Stimulated activated CD4-positive, alpha-beta T cell treated with anti-CD3 and anti-CD28 coated beads, Interleukin-12 subunit alpha, Interleukin-12 subunit beta, amount 100 ng/mL, for 4 hours (primary cell): ENCODE measurements around the gene MUC13.

ENCODE experiments used
- DNase-seq: peaks from one replicate; pipeline ENCODE4 v3.0.0-alpha.2; 2020

Gene MUC13

DNA sequence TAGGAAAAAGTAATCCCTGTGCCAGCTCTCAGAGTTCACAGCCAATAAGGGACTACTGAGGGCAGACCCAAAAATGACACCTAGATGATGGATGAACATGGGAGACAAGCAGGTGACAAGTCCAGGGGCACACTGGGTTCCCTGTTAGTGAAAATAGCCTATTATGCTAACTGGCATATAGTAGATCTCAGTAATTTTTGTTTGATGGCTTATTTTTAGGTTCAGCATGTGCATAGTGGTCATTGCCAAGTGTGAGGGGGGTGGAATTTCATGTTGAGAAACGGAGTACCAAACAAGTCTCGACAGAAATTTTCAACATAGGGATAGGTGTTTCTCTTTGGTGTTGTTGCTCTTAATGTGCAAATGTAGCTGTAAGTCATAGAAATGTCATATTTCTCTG lies 41.0 kb downstream of the MUC13 start:
- no peak for DNase-seq

DNA sequence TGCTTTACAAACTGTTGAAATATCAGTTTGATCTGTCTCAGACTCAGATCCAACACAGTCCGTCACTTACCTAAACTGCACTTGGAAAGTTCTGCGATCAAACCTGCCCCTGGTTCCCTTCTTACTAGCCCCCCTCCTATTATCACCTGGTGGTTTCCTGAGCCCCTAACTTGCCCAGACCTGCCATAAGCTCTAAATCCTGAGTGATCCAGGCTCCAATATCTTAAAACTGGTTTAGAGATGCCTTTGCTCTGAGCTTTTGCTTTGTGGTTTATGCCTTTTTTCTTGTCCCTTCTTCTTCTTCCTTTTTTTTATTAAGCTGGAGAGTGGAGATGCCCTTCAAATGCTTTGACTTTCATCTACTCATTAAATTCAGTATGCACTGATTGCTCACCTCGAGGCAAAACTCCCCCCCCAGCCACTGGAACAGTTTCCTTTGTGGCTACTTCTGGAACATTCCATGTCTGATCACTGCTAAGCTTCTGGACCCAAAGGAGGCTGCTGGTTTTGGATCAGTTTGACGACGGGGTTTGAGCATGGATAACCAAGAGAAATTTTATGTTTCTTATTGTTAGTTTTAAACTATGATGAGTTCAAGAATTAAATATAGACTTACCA lies 43.9 kb downstream of the MUC13 start:
- DNase-seq = no peak

DNA sequence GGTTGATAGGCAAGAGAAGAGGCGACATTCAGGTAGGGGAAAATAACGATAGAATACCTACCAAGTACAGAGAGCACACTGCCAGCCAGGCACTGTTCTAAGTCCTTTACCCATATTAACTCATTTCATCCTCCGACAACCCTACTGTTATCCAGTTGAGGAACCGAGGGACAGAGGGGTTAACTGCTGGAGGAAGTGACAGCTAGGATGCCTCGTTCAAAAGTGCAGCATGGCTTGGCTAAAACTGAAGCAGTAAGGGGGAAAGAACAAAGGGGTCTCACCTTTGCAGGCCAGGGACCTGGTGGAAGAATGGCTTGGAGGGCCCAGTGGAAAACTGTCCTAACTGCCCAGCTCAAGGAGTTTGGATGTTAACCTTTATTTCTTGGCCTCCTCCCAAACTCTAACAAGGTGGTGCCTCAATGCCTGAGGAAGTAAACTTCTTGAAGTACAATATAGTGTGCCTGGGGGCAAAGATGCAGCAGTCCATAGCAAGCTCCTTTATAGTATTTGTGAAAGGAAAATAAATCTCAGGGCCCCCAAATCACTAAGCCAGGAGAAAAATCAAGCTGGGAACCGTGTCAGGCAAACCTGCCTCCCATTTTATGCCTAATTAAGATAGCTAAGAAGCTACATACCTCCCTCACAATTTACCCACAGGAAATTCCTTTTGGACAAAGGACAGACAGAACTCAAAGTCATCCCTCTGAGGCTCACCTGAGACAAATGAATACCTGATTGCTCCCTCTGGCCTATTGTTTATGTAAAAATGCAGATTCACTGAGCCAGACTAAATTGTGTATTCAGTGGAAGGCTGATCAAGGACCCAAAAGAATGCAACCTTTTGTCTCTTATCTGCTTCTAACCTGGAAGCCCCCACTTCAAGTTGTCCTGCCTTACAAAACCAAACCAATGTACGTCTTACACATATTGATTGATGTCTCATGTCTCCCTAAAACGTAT lies 45.8 kb downstream of the MUC13 start:
- no peak for DNase-seq

DNA sequence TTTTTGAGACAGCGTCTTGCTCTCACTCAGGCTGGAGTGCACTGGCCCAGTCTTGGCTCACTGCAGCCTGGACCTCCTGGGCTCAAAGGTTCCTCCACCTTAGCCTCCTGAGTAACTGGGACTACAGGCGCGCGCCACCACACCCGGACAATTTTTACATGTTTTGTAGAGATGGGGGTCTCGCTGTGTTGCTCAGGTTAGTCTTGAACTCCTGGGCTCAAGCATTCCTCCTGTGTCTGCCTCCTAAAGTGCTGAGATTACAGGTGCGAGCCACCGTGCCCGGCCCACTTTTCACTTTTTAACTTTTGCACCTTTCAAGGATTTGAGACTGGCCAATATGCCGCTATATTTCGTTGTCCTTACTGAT lies 46.6 kb downstream of the MUC13 start:
- no peak for DNase-seq

DNA sequence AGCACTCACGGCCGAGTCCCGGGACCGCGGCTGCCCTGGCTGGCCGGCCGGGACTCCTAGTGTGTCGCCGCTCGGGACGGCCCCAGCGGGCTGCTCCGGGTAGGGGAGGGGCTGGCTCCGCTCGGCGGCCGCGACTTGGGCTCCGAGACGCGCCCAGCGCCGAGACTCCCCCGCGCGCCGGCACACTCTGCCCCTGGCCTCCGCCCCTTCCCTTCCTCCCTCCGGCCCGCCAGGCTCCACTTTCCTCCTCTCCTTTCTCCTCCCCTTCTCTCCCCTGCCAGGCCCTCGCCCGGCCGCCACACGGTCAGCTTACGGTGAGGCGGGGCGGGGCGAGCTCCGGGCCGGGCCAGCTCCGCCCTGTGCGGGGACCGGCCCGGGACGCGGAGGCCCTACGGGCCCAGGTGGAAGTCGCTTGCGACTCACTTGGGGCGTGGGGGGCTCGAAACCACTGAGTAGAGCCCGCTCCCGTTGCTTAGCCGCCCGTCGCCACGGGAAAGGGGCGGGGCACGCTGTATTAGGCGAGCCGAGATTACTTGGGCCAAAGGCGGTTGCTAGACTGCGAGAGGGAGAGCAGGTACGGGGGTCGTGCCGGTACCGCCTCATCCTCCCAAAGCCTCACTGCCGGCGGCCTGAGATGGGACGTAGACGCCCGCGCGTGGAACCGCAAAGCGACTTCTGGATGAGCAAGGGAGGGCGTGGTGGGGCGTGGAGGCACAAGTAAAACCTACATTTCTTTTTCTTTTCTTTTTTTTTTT lies 47.2 kb downstream of the MUC13 start, which contains the start of gene ITGB5:
ITGB5 (minus strand) TSS at position 189 of the 755 bp plus-strand sequence. CDS start 365 bp downstream, outside the sequence.
- DNase-seq = peak; percentile 25

DNA sequence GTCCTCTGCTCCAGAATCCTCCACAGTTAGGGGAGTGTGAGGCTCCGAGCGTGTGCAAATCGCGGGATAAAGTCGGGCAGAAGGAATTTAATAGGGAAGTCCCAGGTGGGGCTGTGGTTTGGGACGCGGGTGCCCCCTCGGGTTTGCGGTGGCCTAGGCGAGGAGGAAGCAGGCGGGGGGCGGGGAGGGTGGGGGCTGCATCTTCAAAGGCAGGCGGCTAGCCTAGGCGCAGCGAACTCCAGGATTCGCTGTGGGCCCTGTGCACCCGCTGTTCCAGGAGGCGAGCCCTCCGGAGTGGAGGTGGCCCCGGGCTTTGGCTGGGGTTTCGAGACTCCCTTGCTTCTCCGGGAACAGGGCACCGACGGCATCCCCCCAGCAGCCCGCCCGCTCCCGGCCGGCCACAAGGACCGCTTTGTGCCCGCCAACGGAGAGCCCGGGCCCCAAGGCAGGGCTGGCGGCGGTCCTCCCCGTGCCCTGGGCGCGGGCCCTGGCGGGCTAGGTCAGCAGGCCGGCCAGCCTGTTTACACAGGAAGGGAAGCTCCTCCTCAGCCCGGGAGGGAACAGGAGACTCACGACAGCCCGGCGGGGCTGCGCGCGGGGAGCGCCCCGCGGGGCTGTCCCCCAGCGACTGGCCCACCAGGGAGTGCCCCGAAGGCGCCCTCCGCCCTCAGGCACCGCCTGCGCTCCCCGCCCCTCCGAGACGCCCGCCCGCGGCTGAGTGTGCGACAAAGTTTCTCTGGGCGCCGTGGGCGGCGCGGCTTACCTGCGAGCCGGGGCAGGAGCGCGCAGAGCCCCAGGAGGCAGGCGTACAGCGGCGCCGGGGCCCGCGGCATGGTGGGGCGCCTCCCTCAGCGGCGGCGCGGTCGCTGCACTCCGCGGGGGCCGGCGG lies 48.1 kb downstream of the MUC13 start:
- peak; percentile 48 for DNase-seq

DNA sequence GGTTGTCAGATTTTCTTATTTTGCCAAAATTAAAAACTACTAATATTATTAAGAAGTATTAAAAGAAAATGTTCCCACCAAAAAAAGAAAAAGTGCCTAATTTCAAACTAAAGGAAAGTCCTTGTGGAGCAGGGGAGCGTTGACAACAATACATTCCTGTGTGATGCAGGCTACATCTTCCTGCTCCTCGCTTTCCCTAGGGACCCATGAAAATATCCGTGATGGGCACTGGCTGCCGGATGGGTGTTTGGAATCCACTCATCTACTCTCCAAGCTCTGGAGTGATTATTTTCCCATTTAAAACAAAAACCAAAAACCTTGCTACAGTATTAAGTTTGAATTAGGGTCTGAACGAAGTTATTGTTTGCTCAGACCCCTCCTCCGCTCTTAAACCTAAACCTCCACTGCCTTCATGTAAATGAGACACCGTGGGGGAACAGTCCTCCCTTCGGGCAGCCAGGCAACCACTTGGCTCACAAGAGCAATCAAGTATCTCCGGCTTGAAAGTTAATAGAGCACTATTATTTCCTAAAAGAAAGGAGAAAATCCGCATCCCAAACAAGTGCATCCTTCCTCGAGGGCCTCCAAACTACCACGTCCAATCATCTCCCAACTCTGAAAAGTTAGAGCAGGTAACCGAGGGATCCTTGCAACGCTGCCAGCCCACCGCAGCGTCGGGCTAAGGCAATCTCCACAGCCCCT lies 48.9 kb downstream of the MUC13 start:
- DNase-seq = no peak

DNA sequence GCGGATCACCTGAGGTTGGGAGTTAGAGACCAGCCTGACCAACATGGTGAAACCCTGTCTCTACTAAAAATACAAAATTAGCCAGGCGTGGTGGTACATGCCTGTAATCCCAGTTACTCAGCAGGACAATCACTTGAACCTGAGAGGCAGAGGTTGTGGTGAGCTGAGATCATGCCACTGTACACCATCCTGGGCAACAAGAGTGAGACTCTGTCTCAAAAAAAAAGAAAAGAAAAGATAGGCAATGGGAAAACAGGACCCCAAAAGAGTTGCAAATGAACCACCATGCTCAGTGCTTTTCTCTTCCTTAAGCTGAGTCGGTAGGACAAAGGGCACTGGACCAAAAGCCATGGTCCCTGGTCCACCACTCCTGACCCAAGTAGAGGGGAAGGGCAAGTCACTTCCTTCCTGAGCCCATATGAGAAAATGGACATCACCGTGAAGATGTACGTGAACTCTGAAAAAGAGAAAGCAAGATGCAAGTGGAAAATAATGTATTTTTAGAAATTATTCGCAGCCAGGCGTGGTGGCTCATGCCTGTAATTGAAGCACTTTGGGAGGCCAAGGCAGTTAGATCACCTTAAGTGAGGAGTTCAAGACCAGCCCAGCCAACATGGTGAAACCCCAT lies 50.0 kb downstream of the MUC13 start:
- DNase-seq = no peak

DNA sequence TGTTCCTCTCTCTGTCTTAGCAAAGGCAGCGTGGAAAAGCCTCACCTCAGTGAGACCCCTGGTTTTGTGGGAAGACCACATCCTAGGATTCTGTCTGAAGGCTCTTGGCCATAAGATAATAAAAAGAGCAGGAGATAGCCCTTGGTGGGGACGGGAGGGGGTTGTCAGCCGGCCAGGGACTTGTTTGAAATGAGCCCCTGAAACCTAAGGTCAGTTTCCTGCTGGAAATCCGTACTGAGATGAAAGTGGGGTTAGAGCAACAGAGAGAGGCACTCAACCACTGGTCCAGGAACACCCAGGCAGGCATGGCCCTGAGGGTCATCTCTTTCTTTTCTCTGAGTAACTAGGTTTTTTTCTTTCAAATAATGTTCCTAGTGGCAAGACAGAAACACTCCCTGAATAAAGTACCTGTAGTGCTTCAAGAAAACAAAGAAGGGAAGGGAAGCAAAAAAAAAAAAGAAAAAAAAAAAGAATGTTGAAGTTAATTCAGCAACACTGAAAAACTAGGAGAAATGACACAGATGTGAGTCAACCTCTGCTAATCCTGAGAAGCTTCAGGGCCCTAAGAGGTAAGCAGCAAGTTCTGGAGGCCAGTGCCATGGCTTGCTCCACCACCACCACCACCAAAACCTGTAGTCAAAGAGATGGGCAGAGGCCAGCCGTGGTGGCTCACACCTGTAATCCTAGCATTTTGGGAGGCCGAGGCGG lies 50.6 kb downstream of the MUC13 start:
- no peak for DNase-seq

DNA sequence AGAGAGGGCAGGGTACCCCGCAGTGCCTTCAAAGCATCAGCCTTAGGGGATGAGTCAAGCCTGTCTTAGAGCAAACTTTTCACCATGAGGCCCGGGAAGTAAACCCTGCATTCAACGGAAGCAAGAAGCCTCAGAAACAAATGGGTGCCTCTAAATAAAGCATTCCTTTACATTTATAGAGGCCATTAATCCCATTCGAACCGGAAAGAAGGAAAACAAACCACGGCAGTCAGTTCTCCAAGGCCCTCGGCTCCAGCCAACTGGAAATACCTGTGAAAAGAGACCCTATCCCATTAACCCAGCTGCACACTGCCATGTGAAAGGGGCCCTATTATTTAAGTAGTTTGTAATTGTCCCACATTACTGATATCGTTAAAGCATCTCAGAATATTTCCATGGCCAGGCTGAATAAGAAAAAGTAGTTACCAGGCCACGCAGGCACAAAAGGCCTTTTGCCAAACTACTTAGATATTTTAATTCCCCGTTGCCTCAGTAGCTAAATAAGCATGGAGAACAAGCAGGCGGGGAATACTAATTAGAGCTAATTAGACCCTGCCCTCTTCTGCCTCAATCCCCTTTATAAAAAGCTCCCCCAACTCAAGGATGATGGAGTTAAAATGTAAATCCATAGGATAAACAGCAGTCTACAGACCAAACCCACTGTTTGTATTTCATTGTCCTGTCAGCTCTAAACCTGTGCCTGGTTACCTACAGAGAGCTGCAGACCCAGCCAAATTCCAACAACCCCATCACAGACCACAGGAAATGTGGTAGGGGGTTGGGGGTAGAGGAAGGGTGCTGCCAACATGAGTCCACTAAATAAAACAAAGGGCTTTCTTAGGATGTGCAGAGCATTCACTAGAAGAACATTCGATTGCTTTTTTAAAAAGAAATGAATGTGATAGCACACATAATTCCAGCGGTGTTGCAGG lies 51.5 kb downstream of the MUC13 start:
- no peak for DNase-seq

DNA sequence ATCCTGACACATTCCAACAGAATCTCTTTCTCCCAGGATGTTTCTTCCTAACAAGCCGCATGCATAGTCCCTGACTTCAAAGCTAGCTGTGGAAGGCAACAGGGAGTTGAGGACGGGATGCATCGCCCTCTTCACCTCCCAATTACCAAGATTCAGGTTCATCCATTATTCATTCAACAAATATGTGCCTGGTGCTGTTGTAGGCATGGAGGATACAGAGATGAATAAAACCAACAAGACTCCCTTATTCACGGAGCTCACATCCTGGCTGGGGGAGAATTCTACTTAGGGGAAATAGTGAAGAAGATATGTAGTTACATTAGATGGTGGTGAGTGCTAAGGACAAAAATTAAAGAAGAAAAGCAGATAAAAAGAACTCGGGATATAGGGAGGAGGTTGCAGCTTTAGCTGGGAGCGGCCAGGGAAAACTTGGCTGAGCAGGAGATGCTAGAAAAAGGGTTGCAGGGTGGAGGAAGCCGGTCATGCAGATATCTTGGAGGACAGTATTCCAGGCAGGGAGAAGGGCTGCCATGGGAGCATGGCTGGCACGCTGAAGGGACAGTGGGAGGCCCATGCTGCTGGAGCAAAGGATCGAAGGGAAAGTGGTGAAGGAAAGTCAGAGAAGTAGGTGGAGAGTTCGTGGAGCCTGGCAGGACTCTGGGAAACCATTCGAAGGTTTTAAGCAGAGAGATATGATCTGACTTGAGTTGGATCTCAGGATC lies 52.4 kb downstream of the MUC13 start:
- no peak for DNase-seq

DNA sequence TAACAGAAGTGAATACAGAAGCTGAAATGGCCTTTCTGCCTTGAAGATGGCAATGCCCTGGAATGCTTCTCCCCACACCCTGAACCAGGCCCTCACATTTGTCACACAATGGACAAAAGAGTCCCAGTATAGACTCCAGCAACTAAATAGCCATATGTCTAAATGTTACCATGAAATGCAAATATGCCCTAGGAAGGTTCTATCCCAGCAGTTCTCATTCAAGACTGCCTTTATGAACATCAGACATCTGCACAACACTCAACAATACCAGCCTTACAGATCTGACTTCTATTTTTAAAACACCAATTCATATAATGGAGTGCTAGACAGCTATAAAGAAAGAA lies 55.2 kb downstream of the MUC13 start:
- DNase-seq = no peak

DNA sequence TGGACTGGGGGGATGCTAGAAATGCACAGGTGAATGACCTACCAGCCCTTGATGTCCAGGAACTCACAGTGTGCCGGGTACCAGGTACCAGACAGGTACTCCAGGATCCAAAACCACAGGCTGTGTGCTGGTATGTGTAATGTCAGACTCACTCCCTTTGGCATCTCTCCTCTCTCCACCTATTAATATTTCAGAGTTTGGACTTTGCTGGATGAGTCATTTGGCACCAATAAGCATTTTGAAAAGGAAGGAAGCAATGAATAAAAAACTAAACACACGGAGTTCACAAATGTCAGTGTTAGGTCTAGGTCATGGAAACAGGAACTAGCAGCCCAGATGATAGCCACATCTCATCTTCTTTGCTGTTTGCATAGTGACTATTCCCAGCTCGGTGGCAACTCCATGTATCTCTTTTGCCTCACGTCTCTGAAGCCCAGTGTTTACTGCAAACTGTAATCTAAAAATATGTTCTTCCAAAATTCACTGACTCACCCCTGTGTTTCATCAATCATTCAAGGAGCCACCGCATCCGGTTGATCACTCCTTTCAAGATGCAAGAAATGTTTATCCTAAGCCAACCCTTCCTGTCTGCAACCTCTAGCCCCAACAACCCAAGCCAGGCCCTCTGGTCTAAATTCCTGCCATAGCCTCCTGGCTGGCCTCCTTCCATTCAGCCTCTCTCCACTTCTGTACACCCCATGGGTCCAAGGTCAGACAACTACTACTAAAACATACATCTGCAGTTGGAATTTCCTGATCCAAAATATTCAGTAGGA lies 55.8 kb downstream of the MUC13 start:
- no peak for DNase-seq

DNA sequence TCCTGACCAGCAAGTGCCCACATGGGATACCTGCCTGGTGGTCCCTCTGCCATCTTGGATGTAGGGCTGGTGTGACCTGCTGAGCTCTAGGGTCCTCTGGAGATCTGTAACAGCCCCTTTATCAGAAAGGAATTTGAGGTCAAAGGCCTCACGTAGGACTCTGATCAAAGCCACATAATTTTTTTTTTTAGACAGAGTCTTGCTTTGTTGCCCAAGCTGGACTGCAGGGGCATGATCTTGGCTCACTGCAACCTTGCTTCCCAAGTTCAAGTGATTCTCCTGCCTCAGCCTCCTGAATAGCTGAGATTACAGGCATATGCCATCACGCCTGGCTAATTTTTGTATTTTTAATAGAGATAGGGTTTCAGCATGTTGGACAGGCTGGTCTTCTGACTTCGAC lies 56.9 kb downstream of the MUC13 start:
- DNase-seq = no peak

DNA sequence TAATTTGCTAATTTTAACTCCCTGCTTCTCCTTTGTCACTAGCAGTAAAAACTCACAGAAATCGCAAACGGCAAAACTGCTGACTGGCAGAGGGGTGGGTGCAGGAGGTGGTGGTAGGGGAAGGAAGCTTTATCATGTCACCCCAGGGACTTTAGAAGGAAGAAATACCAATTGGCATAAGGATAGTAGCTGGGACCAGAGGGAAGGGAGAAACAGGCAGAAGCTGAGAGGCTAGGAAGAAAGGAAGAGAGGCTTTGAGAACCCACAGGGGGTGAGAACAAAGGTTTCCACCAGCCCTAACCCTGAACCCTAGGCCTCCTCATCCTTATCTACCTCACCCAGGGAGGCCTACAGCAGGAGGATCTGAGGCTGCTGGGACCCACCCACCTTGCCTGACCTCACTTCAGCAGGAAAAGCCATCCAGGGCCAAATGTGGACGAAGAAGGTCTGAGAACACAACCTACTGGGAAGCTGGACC lies 58.1 kb downstream of the MUC13 start:
- no peak for DNase-seq

DNA sequence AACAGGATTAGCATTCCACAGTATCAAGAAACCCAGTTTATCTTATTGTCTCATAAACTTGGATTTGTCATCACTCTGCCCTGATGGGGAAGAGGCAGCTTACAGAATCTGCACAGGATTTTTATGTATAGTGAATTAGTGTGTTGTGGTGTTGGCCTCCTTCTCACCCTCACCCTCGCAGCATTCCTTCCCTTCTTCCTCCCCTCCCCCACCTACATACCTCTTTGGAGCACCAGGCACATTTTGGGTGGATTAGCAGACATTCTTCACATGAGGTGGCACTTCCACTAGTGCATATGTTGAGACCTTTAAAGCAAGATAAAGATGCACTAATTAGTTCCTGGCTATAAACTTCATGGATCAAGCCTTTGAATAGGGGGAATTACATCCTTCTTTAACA lies 61.3 kb downstream of the MUC13 start:
- DNase-seq = no peak

DNA sequence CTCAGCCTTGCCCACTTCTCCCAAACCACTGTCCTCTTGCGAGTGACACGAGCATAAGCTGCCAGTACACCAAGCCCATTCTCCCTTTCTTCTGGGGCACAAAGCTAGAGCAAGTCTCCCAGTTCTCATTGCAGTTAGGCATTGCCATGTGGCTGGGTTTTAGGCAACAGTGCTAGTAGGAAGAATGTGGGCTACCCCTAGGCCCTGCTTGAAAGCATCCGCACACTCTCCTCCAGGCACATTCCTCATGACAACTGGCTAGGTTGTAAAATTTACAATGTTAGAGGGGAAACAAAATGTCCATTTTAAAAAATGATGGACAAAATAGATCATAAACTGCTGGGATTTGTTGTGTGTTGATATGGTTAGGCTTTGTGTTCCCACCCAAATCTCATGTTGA lies 67.0 kb downstream of the MUC13 start:
- DNase-seq = no peak

DNA sequence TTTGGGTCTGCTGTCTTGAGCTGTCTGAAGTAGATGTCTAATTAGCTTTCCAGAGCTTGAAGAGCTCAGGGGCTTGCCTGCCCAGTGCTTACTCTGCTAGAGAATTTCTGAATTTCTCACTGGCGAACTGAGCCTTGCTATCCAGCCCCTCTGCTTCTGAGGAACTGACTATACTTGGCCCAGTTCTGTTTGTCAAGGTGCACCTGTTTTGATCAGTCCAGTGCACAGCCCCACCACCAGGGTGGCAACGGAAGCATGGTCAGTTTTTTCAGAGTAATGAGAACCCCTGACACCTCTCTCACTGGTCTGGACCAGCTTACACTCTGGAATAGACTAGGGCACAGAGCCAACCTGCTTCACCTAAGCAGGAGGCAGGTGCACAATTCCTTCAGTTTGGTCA lies 72.5 kb downstream of the MUC13 start:
- no peak for DNase-seq
